B cell (primary cell): Measurements from ENCODE around the gene THEMIS. TPM values are rescaled to one million over a fixed set of nuclear protein-coding genes. Genes with fewer than 3 reads are reported as not detected.

Source experiments
- ATAC-seq: fragments of 200-7000 bp; cut with Tn5 transposase; one replicate; pipeline ENCODE4 v1.10.0; 2021; ENCODE audit warnings: low read depth, mild to moderate bottlenecking, moderate number of reproducible peaks, moderate library complexity
- CTCF ChIA-PET: fragments of 350-600 bp; sonication (Branson Sonifier 250); formaldehyde crosslinking; loops from one replicate; lab custom pipeline; 2021; ENCODE audit warnings: antibody characterized with exemption, inconsistent platforms; lab: Charles Lee
- POLR2A ChIA-PET: fragments of 350-600 bp; sonication (Branson Sonifier 250); formaldehyde crosslinking; loops from one replicate; lab custom pipeline; 2021; ENCODE audit warnings: antibody characterized with exemption; lab: Charles Lee
- DNase-seq: peaks from one replicate; pipeline ENCODE4 v3.0.0; 2013
- H2AFZ ChIP-seq: 2 replicates; pipeline ENCODE4 v1.6.1; 2012; ENCODE audit warnings: mild to moderate bottlenecking, low read depth, low read length; ENCODE audit not compliant: insufficient read depth, poor library complexity, severe bottlenecking
- H3K27ac ChIP-seq, 2 donors: 1 replicate in 1 of 2; 2 replicates in 1 of 2; pipeline ENCODE4 v1.5.1; 2012 to 2013; ENCODE audit warnings: low read length in 2 of 2, mild to moderate bottlenecking in 2 of 2, moderate library complexity in 1 of 2
- H3K27me3 ChIP-seq, 4 experiments: fragments of 200-600 bp in 1 of 4; sonication (generic) in 1 of 4; replicated peaks in 1 of 4; 1 replicate in 2 of 4; 2 replicates in 2 of 4; pipeline versions ENCODE4 v1.6.1 to v1.7.0; 2013 to 2016; ENCODE audit warnings: low read length in 3 of 4, mild to moderate bottlenecking in 2 of 4, mixed read lengths in 1 of 4, moderate library complexity in 1 of 4; ENCODE audit not compliant: insufficient read depth in 4 of 4, control insufficient read depth in 3 of 4; ENCODE audit errors: control extremely low read depth in 1 of 4
- H3K36me3 ChIP-seq, 2 experiments: replicated peaks in 1 of 2; 1 replicate in 1 of 2; 2 replicates in 1 of 2; pipeline versions ENCODE4 v1.6.1 to v1.7.1; 2013; ENCODE audit warnings: low read length in 1 of 2; ENCODE audit not compliant: insufficient read depth in 2 of 2, control insufficient read depth in 1 of 2; ENCODE audit errors: control extremely low read depth in 1 of 2, extremely low read depth in 1 of 2
- H3K4me1 ChIP-seq, 2 donors: fragments of 200-600 bp in 1 of 2; sonication (generic) in 1 of 2; 1 replicate in 1 of 2; 2 replicates in 1 of 2; pipeline versions ENCODE4 v1.5.1 to v1.6.1; 2013 to 2017; ENCODE audit warnings: low read length in 2 of 2; ENCODE audit not compliant: control insufficient read depth in 2 of 2, insufficient read depth in 2 of 2
- H3K4me2 ChIP-seq: replicated peaks from 2 replicates; pipeline ENCODE3; 2012; ENCODE audit warnings: mild to moderate bottlenecking, low read depth, low read length; ENCODE audit not compliant: poor library complexity, severe bottlenecking
- H3K4me3 ChIP-seq, 5 experiments: fragments of 200-600 bp in 1 of 5; sonication (generic) in 1 of 5; 1 replicate in 3 of 5; 2 replicates in 2 of 5; pipeline versions ENCODE4 v1.5.1 to v1.7.0; 2011 to 2016; ENCODE audit warnings: low read length in 4 of 5, mild to moderate bottlenecking in 4 of 5, low read depth in 2 of 5, control low read depth in 1 of 5, moderate library complexity in 1 of 5; ENCODE audit not compliant: insufficient read depth in 1 of 5; ENCODE audit errors: control extremely low read depth in 1 of 5, extremely low read depth in 1 of 5
- H3K79me2 ChIP-seq: fragments of 200-600 bp; sonication (generic); one replicate; pipeline ENCODE4 v1.6.0; 2016; ENCODE audit warnings: low read length; ENCODE audit not compliant: control insufficient read depth, insufficient read depth
- H3K9ac ChIP-seq: fragments of 200-600 bp; sonication (generic); 2 replicates; pipeline ENCODE4 v1.6.1; 2017; ENCODE audit warnings: mild to moderate bottlenecking, low read length, moderate library complexity
- H3K9me3 ChIP-seq, 3 donors: one replicate each; pipeline versions ENCODE4 v1.6.1 to v1.7.1; 2013; ENCODE audit warnings: low read length in 2 of 3; ENCODE audit not compliant: control insufficient read depth in 2 of 3, insufficient read depth in 1 of 3; ENCODE audit errors: control extremely low read depth in 1 of 3
- H4K20me1 ChIP-seq: 2 replicates; pipeline ENCODE4 v1.6.0; 2012; ENCODE audit warnings: mild to moderate bottlenecking, low read length; ENCODE audit not compliant: insufficient read depth, control insufficient read depth, poor library complexity, severe bottlenecking
- H3K27ac Mint-ChIP-seq: one replicate; pipeline ENCODE4 v1.8.0; 2021; ENCODE audit warnings: mixed read lengths
- H3K27me3 Mint-ChIP-seq: one replicate; pipeline ENCODE4 v1.8.0; 2021; ENCODE audit warnings: mixed read lengths
- H3K4me1 Mint-ChIP-seq: one replicate; pipeline ENCODE4 v1.8.0; 2021; ENCODE audit warnings: mixed read lengths
- H3K4me3 Mint-ChIP-seq: one replicate; pipeline ENCODE4 v1.8.0; 2021; ENCODE audit warnings: mixed read lengths
- H3K9me3 Mint-ChIP-seq: one replicate; pipeline ENCODE4 v1.8.0; 2022; ENCODE audit warnings: mixed read lengths; ENCODE audit not compliant: insufficient read depth
- CTCF ChIP-seq: fragments of 200-600 bp; IDR thresholded peaks from one replicate; pipeline ENCODE4 v1.8.0; 2022; ENCODE audit warnings: antibody characterized with exemption, mild to moderate bottlenecking
- EZH2 ChIP-seq: IDR thresholded peaks from 2 replicates; pipeline ENCODE4 v1.6.1; 2012; ENCODE audit warnings: borderline replicate concordance, low read depth, mild to moderate bottlenecking, moderate library complexity, low read length; ENCODE audit not compliant: insufficient read depth, poor library complexity, severe bottlenecking
- WGBS: methylation state at CpG from one replicate; pipeline ENCODE4 v1.1.5; 2013; ENCODE audit warnings: missing lambda C conversion rate; ENCODE audit not compliant: insufficient coverage; 5-methylcytosine and 5-hydroxymethylcytosine counted together
- intact Hi-C: fragments of 100-400 bp; cut with micrococcal nuclease; formaldehyde crosslinking; loops from one replicate; pipeline ENCODE4 v1.10.0; 2022
- polyA plus RNA-seq: library from polyadenylated mRNA; depleted of rRNA; stranded (reverse); fragments of >200 nt; gene quantifications from 2 replicates; pipeline ENCODE4 v1.2.3, GENCODE V29; 2012
- small RNA-seq: library from RNA; depleted of rRNA; stranded (forward); fragments of <200 nt; gene quantifications from one replicate; pipeline ENCODE3, GENCODE V24; 2012; ENCODE audit warnings: low replicate concordance, low read depth; ENCODE audit not compliant: insufficient read length
- total RNA-seq, 2 donors: library from RNA; stranded (reverse); fragments of 120-200 nt in 1 of 2; gene quantifications; 1 replicate in 1 of 2; 2 replicates in 1 of 2; pipeline versions ENCODE4 v1.2.3 to v1.2.4, GENCODE V29; 2013 to 2022

Gene THEMIS
- total and polyA plus RNA-seq, 2 donors (not counting 1 experiment from before 2014, with no cell fraction given), result 0.10 to 0.30 TPM

- Mint-ChIP-seq H3K27ac (no peak overlapping the region), H3K4me1 (no peaks in the 10 kb centered on the region), H3K4me3 (no peak overlapping the region), H3K27me3 (no peaks in the 10 kb centered on the region), H3K9me3 (peaks cover 5% of the 10 kb centered on the region)
- Histone ChIP-seq H2AFZ (no peak overlapping the region), H3K27ac (no peak overlapping the region), H3K9me3 (peaks cover 0 to 2% (median 0%) of the 10 kb centered on the region in 3 donors), H3K36me3 (no peaks in the 10 kb centered on the region), H3K4me1 (no peaks in the 10 kb centered on the region), H3K9ac (no peak overlapping the region), H3K4me3 (no peak overlapping the region), H3K27me3 (no peaks in the 10 kb centered on the region), H3K79me2 (no peaks in the 10 kb centered on the region), H4K20me1 (no peaks in the 10 kb centered on the region), H3K4me2 (no peak overlapping the region)
- CTCF ChIA-PET, result no interaction called here
- POLR2A ChIA-PET, result no interaction called here
- TF ChIP-seq EZH2, result no peak
- no peak for TF ChIP-seq CTCF
- intact Hi-C loops, result no loop called here
- DNase-seq (no peak), ATAC-seq (no peak)
Measured at GRCh38 chr6:127686084-127686483, 214.8 kb downstream of the THEMIS start.

GRCh38 chr6:127684501-127684900 lies 216.4 kb downstream of the THEMIS start:
- WGBS, result no CpG with 5 or more reads among the region's 1 CpG
- intact Hi-C loops, result no loop called here
- Histone ChIP-seq H3K9ac (no peak overlapping the region), H3K36me3 (no peaks in the 10 kb centered on the region), H3K4me3 (no peak overlapping the region), H3K9me3 (peaks cover 0 to 2% (median 0%) of the 10 kb centered on the region in 3 donors), H3K27me3 (no peaks in the 10 kb centered on the region), H3K27ac (no peak overlapping the region), H4K20me1 (no peaks in the 10 kb centered on the region), H3K4me1 (no peaks in the 10 kb centered on the region), H3K4me2 (no peak overlapping the region), H3K79me2 (no peaks in the 10 kb centered on the region), H2AFZ (no peak overlapping the region)
- Mint-ChIP-seq H3K27me3 (no peaks in the 10 kb centered on the region), H3K27ac (no peak overlapping the region), H3K4me3 (no peak overlapping the region), H3K4me1 (no peaks in the 10 kb centered on the region), H3K9me3 (peaks cover 5% of the 10 kb centered on the region)
- ChIA-PET CTCF (no interaction called here), POLR2A (no interaction called here)
- ATAC-seq (no peak), DNase-seq (no peak)
- TF ChIP-seq CTCF, result no peak
- TF ChIP-seq EZH2, result no peak

Small RNA genes within 50 kb of the gene (small RNA-seq; reads per million reads assigned to genes)
- gene MRPS17P5, result not detected
